ENCODE results near the gene FAM216B. TPM values are rescaled to one million over a fixed set of nuclear protein-coding genes. Genes with fewer than 3 reads are reported as not detected.

The FAM216B gene
- total RNA-seq, 1 experiment from 2014 or later = not detected

DNA sequence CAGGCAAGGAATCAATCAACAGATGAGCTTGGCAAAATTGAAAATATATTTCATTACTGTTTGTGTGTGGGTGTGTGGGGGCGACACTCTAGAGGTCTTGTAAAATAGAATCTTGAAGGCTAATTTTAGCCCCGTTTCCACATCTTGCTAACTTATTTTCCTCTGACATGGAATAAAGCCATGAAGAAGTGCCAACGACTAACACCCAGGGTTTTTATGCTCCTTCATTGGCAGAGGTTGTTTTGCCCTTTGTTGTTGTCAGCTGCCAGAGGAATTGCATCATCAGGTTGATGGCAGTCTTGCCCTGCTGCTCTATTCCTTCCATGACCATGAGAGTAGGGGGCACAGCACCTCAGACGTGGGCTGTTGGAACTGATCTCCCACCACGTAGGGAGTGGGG is 30.6 kb upstream of the FAM216B start:
- ChIA-PET POLR2A (ENCODE audit: low non-redundant PET) (no interaction called here), CTCF (no interaction called here)
- no peak overlapping the region for H3K4me3 ChIP-seq (ENCODE audit: low read depth, low read length, poor library complexity, severe bottlenecking)
- DNase-seq (ENCODE audit: low spot score) = no peak
- H3K27ac ChIP-seq (ENCODE audit: low read depth, low read length, poor library complexity, severe bottlenecking) = no peak overlapping the region
- BruUV-seq (replicated peaks) = no TSS peak
- intact Hi-C loops (cut with micrococcal nuclease; ENCODE audit: unreplicated experiment) = no loop called here
- no peaks in the 10 kb centered on the region for H3K9me3 ChIP-seq (ENCODE audit: low read depth, low read length, poor library complexity, severe bottlenecking)
- H3K4me1 ChIP-seq (ENCODE audit: insufficient read depth, low read length, poor library complexity, severe bottlenecking) = no peaks in the 10 kb centered on the region
- TF ChIP-seq, protein P1, sequence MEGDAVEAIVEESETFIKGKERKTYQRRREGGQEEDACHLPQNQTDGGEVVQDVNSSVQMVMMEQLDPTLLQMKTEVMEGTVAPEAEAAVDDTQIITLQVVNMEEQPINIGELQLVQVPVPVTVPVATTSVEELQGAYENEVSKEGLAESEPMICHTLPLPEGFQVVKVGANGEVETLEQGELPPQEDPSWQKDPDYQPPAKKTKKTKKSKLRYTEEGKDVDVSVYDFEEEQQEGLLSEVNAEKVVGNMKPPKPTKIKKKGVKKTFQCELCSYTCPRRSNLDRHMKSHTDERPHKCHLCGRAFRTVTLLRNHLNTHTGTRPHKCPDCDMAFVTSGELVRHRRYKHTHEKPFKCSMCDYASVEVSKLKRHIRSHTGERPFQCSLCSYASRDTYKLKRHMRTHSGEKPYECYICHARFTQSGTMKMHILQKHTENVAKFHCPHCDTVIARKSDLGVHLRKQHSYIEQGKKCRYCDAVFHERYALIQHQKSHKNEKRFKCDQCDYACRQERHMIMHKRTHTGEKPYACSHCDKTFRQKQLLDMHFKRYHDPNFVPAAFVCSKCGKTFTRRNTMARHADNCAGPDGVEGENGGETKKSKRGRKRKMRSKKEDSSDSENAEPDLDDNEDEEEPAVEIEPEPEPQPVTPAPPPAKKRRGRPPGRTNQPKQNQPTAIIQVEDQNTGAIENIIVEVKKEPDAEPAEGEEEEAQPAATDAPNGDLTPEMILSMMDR (conservative IDR thresholded peaks at IDR 0.05; ENCODE audit: low read depth, low read length) = no peak
- no peak for TF ChIP-seq EZH2 (IDR thresholded peaks at IDR 0.05; ENCODE audit: borderline replicate concordance, low read depth, low read length, poor library complexity, severe bottlenecking)
- H3K36me3 ChIP-seq (ENCODE audit: insufficient read depth, low read length, poor library complexity, severe bottlenecking) = no peaks in the 10 kb centered on the region
- H3K27me3 ChIP-seq (replicated peaks; ENCODE audit: insufficient read depth, low read depth, low read length, poor library complexity) = no peaks in the 10 kb centered on the region

DNA sequence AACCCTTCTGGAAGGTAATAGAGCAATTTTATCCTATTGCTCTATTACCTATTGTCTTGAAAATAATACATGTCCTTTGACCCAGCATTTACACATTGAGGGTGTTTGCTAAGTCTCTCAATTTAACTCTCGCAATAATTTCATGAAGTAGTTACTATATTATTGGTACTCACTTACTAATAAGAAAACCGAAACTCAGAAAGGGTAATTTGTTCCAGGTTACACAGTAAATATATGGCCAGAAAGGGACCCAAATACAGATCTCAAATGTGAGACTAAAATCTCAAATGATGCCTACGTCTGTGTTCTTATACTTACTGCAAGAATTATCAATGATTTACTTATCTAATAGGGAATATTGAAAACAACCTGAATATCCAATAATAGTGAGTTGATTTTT is 29.7 kb upstream of the FAM216B start:
- no peak for DNase-seq (ENCODE audit: low spot score)
- no peak overlapping the region for H3K4me3 ChIP-seq (ENCODE audit: low read depth, low read length, poor library complexity, severe bottlenecking)
- no peak overlapping the region for H3K27ac ChIP-seq (ENCODE audit: low read depth, low read length, poor library complexity, severe bottlenecking)
- no peak for TF ChIP-seq EZH2 (IDR thresholded peaks at IDR 0.05; ENCODE audit: borderline replicate concordance, low read depth, low read length, poor library complexity, severe bottlenecking)
- TF ChIP-seq, protein P1 (conservative IDR thresholded peaks at IDR 0.05; ENCODE audit: low read depth, low read length) = no peak
- POLR2A ChIA-PET (ENCODE audit: low non-redundant PET) = no interaction called here
- CTCF ChIA-PET = no interaction called here
- BruUV-seq (replicated peaks) = no TSS peak
- no peaks in the 10 kb centered on the region for H3K36me3 ChIP-seq (ENCODE audit: insufficient read depth, low read length, poor library complexity, severe bottlenecking)
- H3K9me3 ChIP-seq (ENCODE audit: low read depth, low read length, poor library complexity, severe bottlenecking) = no peaks in the 10 kb centered on the region
- H3K27me3 ChIP-seq (replicated peaks; ENCODE audit: insufficient read depth, low read depth, low read length, poor library complexity) = no peaks in the 10 kb centered on the region
- intact Hi-C loops (cut with micrococcal nuclease; ENCODE audit: unreplicated experiment) = no loop called here
- H3K4me1 ChIP-seq (ENCODE audit: insufficient read depth, low read length, poor library complexity, severe bottlenecking) = peaks cover 4% of the 10 kb centered on the region

DNA sequence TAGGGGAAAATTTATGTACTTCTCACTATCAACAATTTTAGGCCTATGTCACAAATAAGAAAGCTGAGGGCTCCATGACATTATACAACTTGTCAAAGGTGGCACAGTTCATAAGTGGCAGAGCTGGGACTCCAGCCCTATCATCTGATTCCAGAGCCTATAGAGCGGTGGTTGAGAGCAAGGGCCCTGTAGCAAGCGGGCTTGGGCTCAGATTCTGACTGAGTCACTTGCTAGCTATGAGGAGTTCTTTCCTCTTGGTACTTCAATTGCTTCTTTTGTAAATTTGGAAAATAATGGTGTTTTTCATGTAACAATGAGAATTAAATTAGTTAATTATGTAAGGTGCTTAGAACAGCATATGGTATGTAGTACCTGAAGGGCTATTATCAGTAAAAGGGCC is 28.7 kb upstream of the FAM216B start:
- Histone ChIP-seq H3K36me3 (ENCODE audit: insufficient read depth, low read length, poor library complexity, severe bottlenecking) (no peaks in the 10 kb centered on the region), H3K27ac (ENCODE audit: low read depth, low read length, poor library complexity, severe bottlenecking) (no peak overlapping the region), H3K27me3 (replicated peaks; ENCODE audit: insufficient read depth, low read depth, low read length, poor library complexity) (no peaks in the 10 kb centered on the region), H3K4me1 (ENCODE audit: insufficient read depth, low read length, poor library complexity, severe bottlenecking) (peaks cover 4% of the 10 kb centered on the region), H3K9me3 (ENCODE audit: low read depth, low read length, poor library complexity, severe bottlenecking) (no peaks in the 10 kb centered on the region), H3K4me3 (ENCODE audit: low read depth, low read length, poor library complexity, severe bottlenecking) (no peak overlapping the region)
- ChIA-PET POLR2A (ENCODE audit: low non-redundant PET) (no interaction called here), CTCF (no interaction called here)
- no peak for DNase-seq (ENCODE audit: low spot score)
- intact Hi-C loops (cut with micrococcal nuclease; ENCODE audit: unreplicated experiment) = no loop called here
- no TSS peak for BruUV-seq (replicated peaks)
- TF ChIP-seq, protein P1 (conservative IDR thresholded peaks at IDR 0.05; ENCODE audit: low read depth, low read length) = no peak
- no peak for TF ChIP-seq EZH2 (IDR thresholded peaks at IDR 0.05; ENCODE audit: borderline replicate concordance, low read depth, low read length, poor library complexity, severe bottlenecking)
